HUES48 (cell line): ENCODE data around the gene IPO5.

Experiments used
- H3K27ac ChIP-seq: one replicate; pipeline ENCODE4 v1.7.0; 2013; ENCODE audit warnings: low read depth, low read length, inconsistent platforms
- H3K27me3 ChIP-seq: 2 replicates; pipeline ENCODE4 v1.6.1; 2013; ENCODE audit warnings: mild to moderate bottlenecking, low read length; ENCODE audit not compliant: control insufficient read depth, insufficient read depth
- H3K36me3 ChIP-seq: 2 replicates; pipeline ENCODE4 v1.6.1; 2013; ENCODE audit warnings: low read length; ENCODE audit not compliant: control insufficient read depth, insufficient read depth
- H3K4me1 ChIP-seq: 2 replicates; pipeline ENCODE4 v1.6.1; 2013; ENCODE audit warnings: mild to moderate bottlenecking, low read length; ENCODE audit not compliant: control insufficient read depth, insufficient read depth
- H3K4me3 ChIP-seq: 2 replicates; pipeline ENCODE4 v1.5.1; 2013; ENCODE audit warnings: mild to moderate bottlenecking, low read depth, low read length
- H3K9ac ChIP-seq: 2 replicates; pipeline ENCODE4 v1.6.1; 2013; ENCODE audit warnings: mild to moderate bottlenecking, low read depth, low read length, moderate library complexity
- H3K9me3 ChIP-seq: 2 replicates; pipeline ENCODE4 v1.6.1; 2013; ENCODE audit warnings: low read length; ENCODE audit not compliant: control insufficient read depth, insufficient read depth

IPO5 gene

GRCh38 chr13:98013241-98013640, 59.8 kb downstream of the IPO5 start:
- Histone ChIP-seq H3K4me3 (no peak overlapping the region), H3K9me3 (no peaks in the 10 kb centered on the region), H3K27ac (no peak overlapping the region), H3K4me1 (no peaks in the 10 kb centered on the region), H3K9ac (no peak overlapping the region), H3K27me3 (no peaks in the 10 kb centered on the region), H3K36me3 (peaks cover 98% of the 10 kb centered on the region)

- Histone ChIP-seq H3K36me3 (peaks cover 98% of the 10 kb centered on the region), H3K4me1 (peaks cover 4% of the 10 kb centered on the region; the same call in 1 of the 2 replicates), H3K9ac (no peak overlapping the region), H3K9me3 (no peaks in the 10 kb centered on the region), H3K27ac (no peak overlapping the region), H3K27me3 (no peaks in the 10 kb centered on the region), H3K4me3 (no peak overlapping the region)
Observed at GRCh38 chr13:98014766-98015165, 61.3 kb downstream of the IPO5 start.

- Histone ChIP-seq H3K9me3 (no peaks in the 10 kb centered on the region), H3K9ac (no peak overlapping the region), H3K4me1 (peaks cover 4% of the 10 kb centered on the region; the same call in 1 of the 2 replicates), H3K36me3 (peaks cover 98% of the 10 kb centered on the region), H3K27me3 (no peaks in the 10 kb centered on the region), H3K27ac (no peak overlapping the region), H3K4me3 (no peak overlapping the region)
Observed at GRCh38 chr13:98018293-98018692, 64.8 kb downstream of the IPO5 start.

- H3K27me3 ChIP-seq, result no peaks in the 10 kb centered on the region
- H3K9me3 ChIP-seq, result no peaks in the 10 kb centered on the region
- no peak overlapping the region for H3K27ac ChIP-seq
- no peak overlapping the region for H3K9ac ChIP-seq
- H3K4me1 ChIP-seq, result peaks cover 4% of the 10 kb centered on the region; the same call in 1 of the 2 replicates
- peaks cover 98% of the 10 kb centered on the region for H3K36me3 ChIP-seq
- no peak overlapping the region for H3K4me3 ChIP-seq
Observed at GRCh38 chr13:98019186-98019585, 65.7 kb downstream of the IPO5 start.

- Histone ChIP-seq H3K4me1 (peaks cover 4% of the 10 kb centered on the region; the same call in 1 of the 2 replicates), H3K27me3 (no peaks in the 10 kb centered on the region), H3K4me3 (no peak overlapping the region), H3K9ac (no peak overlapping the region), H3K9me3 (no peaks in the 10 kb centered on the region), H3K36me3 (peaks cover 89% of the 10 kb centered on the region), H3K27ac (no peak overlapping the region)
Observed at GRCh38 chr13:98020271-98020670, 66.8 kb downstream of the IPO5 start.

- Histone ChIP-seq H3K4me1 (peaks cover 14% of the 10 kb centered on the region), H3K36me3 (peaks cover 71% of the 10 kb centered on the region), H3K27ac (no peak overlapping the region)
Observed at GRCh38 chr13:98022210-98022609, 68.7 kb downstream of the IPO5 start.

GRCh38 chr13:98025480-98026025, 72.1 kb downstream of the IPO5 start:
- H3K27me3 ChIP-seq, result no peaks in the 10 kb centered on the region
- no peak overlapping the region for H3K4me3 ChIP-seq
- H3K4me1 ChIP-seq, result peaks cover 16% of the 10 kb centered on the region
- no peak overlapping the region for H3K27ac ChIP-seq
- H3K36me3 ChIP-seq, result peaks cover 38% of the 10 kb centered on the region
- no peak overlapping the region for H3K9ac ChIP-seq
- no peaks in the 10 kb centered on the region for H3K9me3 ChIP-seq

More at GRCh38 chr13:98022210-98022609, 68.7 kb downstream of the IPO5 start:
- Histone ChIP-seq H3K9me3 (no peaks in the 10 kb centered on the region), H3K27me3 (no peaks in the 10 kb centered on the region), H3K4me3 (no peak overlapping the region), H3K9ac (no peak overlapping the region)

- Histone ChIP-seq H3K4me1 (peaks cover 16% of the 10 kb centered on the region), H3K27me3 (no peaks in the 10 kb centered on the region), H3K27ac (peak overlapping the region; percentile 59), H3K4me3 (no peak overlapping the region), H3K9ac (no peak overlapping the region), H3K9me3 (no peaks in the 10 kb centered on the region), H3K36me3 (peaks cover 29% of the 10 kb centered on the region)
Observed at GRCh38 chr13:98026457-98026857, 73.0 kb downstream of the IPO5 start.

- no peak overlapping the region for H3K27ac ChIP-seq
- no peaks in the 10 kb centered on the region for H3K27me3 ChIP-seq
- no peaks in the 10 kb centered on the region for H3K9me3 ChIP-seq
- H3K9ac ChIP-seq, result no peak overlapping the region
- H3K4me3 ChIP-seq, result no peak overlapping the region
- H3K36me3 ChIP-seq, result no peaks in the 10 kb centered on the region
- H3K4me1 ChIP-seq, result peaks cover 11% of the 10 kb centered on the region
Observed at GRCh38 chr13:98032168-98032567, 78.7 kb downstream of the IPO5 start.

GRCh38 chr13:98033277-98034247, 80.1 kb downstream of the IPO5 start:
- Histone ChIP-seq H3K36me3 (no peaks in the 10 kb centered on the region), H3K27me3 (no peaks in the 10 kb centered on the region), H3K9me3 (no peaks in the 10 kb centered on the region), H3K9ac (no peak overlapping the region), H3K4me3 (no peak overlapping the region), H3K4me1 (peaks cover 4% of the 10 kb centered on the region), H3K27ac (no peak overlapping the region)

- Histone ChIP-seq H3K9ac (no peak overlapping the region), H3K4me3 (no peak overlapping the region), H3K4me1 (peaks cover 4% of the 10 kb centered on the region), H3K9me3 (no peaks in the 10 kb centered on the region), H3K27ac (no peak overlapping the region), H3K36me3 (no peaks in the 10 kb centered on the region), H3K27me3 (no peaks in the 10 kb centered on the region)
Observed at GRCh38 chr13:98035373-98035772, 81.9 kb downstream of the IPO5 start.
